CD4-positive, alpha-beta T cell (primary cell): Measurements from ENCODE around the gene DENND1A. TPM values are rescaled to one million over a fixed set of nuclear protein-coding genes. Genes with fewer than 3 reads are reported as not detected.

Source experiments
- ATAC-seq: fragments of 200-7000 bp; cut with Tn5 transposase; one replicate; pipeline ENCODE4 v1.10.0; 2022; ENCODE audit warnings: mild to moderate bottlenecking; ENCODE audit not compliant: poor library complexity
- CTCF ChIA-PET: fragments of 350-600 bp; sonication (Branson Sonifier 250); formaldehyde crosslinking; loops from one replicate; lab custom pipeline; 2021; ENCODE audit warnings: antibody characterized with exemption, inconsistent platforms; lab: Charles Lee
- POLR2A ChIA-PET: fragments of 350-600 bp; sonication (Branson Sonifier 250); formaldehyde crosslinking; loops from one replicate; lab custom pipeline; 2021; ENCODE audit warnings: antibody characterized with exemption, inconsistent platforms; lab: Charles Lee
- DNase-seq, 14 experiments: peaks; one replicate each; pipeline ENCODE4 v3.0.0-alpha.2; 2013 to 2020; ENCODE audit warnings: mixed read lengths in 2 of 14
- H3K27ac ChIP-seq, 2 donors: one replicate each; pipeline versions ENCODE4 v1.5.1 to v1.7.0; 2013; ENCODE audit warnings: low read length in 2 of 2, low read depth in 1 of 2, mild to moderate bottlenecking in 1 of 2
- H3K27me3 ChIP-seq, 2 experiments: 1 replicate in 1 of 2; 2 replicates in 1 of 2; pipeline versions ENCODE4 v1.6.1 to v1.7.0; 2013; ENCODE audit warnings: low read length in 2 of 2, control low read depth in 1 of 2, mild to moderate bottlenecking in 1 of 2, moderate library complexity in 1 of 2; ENCODE audit not compliant: insufficient read depth in 2 of 2, control insufficient read depth in 1 of 2
- H3K36me3 ChIP-seq: one replicate; pipeline ENCODE4 v1.6.1; 2013; ENCODE audit warnings: low read length, control low read depth; ENCODE audit not compliant: insufficient read depth
- H3K4me1 ChIP-seq: one replicate; pipeline ENCODE4 v1.6.1; 2013; ENCODE audit warnings: low read length, control low read depth; ENCODE audit not compliant: insufficient read depth
- H3K4me3 ChIP-seq: one replicate; pipeline ENCODE4 v1.5.1; 2013; ENCODE audit warnings: mild to moderate bottlenecking, low read length, moderate library complexity
- H3K9me3 ChIP-seq, 2 experiments: 1 replicate in 1 of 2; 2 replicates in 1 of 2; pipeline versions ENCODE4 v1.6.1 to v1.7.0; 2013; ENCODE audit warnings: low read length in 2 of 2, mild to moderate bottlenecking in 2 of 2, control low read depth in 1 of 2, moderate library complexity in 1 of 2; ENCODE audit not compliant: control insufficient read depth in 1 of 2, insufficient read depth in 1 of 2
- H3K27ac Mint-ChIP-seq: one replicate; pipeline ENCODE4 v1.8.0; 2020; ENCODE audit warnings: mixed read lengths
- H3K27me3 Mint-ChIP-seq: one replicate; pipeline ENCODE4 v1.8.0; 2021; ENCODE audit warnings: mixed read lengths
- H3K36me3 Mint-ChIP-seq: one replicate; pipeline ENCODE4 v1.8.0; 2021; ENCODE audit warnings: low read depth, mixed read lengths
- H3K4me1 Mint-ChIP-seq: one replicate; pipeline ENCODE4 v1.8.0; 2021; ENCODE audit warnings: low read depth, mixed read lengths
- H3K4me3 Mint-ChIP-seq: one replicate; pipeline ENCODE4 v1.8.0; 2020; ENCODE audit warnings: mild to moderate bottlenecking, mixed read lengths
- H3K9me3 Mint-ChIP-seq: one replicate; pipeline ENCODE4 v1.8.0; 2020; ENCODE audit warnings: mixed read lengths
- intact Hi-C, 2 experiments: fragments of 100-400 bp; cut with DNase I in 1 of 2; cut with micrococcal nuclease in 1 of 2; formaldehyde crosslinking; loops; one replicate each; pipeline versions ENCODE4 v1.15.1 to v1.9.0; 2023 to 2025; cut with DNase I, micrococcal nuclease
- total RNA-seq, 174 experiments: library from RNA in 2 of 174; stranded (reverse) in 2 of 174; gene quantifications; one replicate each; pipeline ENCODE4 v1.2.3 and lab custom pipeline; 2021 to 2026
- TF ChIP-seq, protein P1 (sequence below): fragments of 200-600 bp; IDR thresholded peaks from one replicate; pipeline ENCODE4 v1.8.0; 2022; ENCODE audit warnings: antibody characterized with exemption, mild to moderate bottlenecking

Gene DENND1A
- total RNA-seq, 2 experiments from 2014 or later = 20.0 to 20.6 TPM

DNA sequence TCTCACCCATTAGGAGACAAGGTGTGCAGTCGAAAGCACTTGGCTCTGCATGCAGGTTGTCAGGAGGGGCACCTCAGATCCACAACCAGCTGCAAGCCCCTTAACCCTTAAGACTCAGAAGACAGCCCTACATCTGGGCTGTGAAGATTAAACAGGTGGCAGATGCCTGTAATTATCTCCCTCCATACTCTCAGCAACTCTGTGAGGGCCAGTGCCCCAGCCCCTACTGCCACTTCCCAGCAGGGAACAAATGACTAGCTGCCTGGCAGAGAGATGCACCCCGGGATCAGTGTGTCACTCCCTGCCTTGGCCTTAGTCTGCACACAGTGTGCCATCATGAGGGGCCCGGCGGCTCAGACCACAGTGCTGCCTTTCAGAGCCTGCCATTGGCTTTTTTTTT, 532.0 kb downstream of the DENND1A start:
- no peak overlapping the region for H3K4me3 Mint-ChIP-seq
- Histone ChIP-seq H3K4me1 (no peaks in the 10 kb centered on the region), H3K27ac (no peak overlapping the region), H3K27me3 (no peaks in the 10 kb centered on the region), H3K9me3 (peaks cover 0 to 15% of the 10 kb centered on the region in 2 experiments), H3K4me3 (no peak overlapping the region), H3K36me3 (no peaks in the 10 kb centered on the region)
- H3K27me3 Mint-ChIP-seq = no peaks in the 10 kb centered on the region
- ATAC-seq = no peak
- H3K27ac Mint-ChIP-seq = no peak overlapping the region
- peaks cover 19% of the 10 kb centered on the region for H3K36me3 Mint-ChIP-seq
- intact Hi-C loops = no loop called here
- TF ChIP-seq, protein P1, sequence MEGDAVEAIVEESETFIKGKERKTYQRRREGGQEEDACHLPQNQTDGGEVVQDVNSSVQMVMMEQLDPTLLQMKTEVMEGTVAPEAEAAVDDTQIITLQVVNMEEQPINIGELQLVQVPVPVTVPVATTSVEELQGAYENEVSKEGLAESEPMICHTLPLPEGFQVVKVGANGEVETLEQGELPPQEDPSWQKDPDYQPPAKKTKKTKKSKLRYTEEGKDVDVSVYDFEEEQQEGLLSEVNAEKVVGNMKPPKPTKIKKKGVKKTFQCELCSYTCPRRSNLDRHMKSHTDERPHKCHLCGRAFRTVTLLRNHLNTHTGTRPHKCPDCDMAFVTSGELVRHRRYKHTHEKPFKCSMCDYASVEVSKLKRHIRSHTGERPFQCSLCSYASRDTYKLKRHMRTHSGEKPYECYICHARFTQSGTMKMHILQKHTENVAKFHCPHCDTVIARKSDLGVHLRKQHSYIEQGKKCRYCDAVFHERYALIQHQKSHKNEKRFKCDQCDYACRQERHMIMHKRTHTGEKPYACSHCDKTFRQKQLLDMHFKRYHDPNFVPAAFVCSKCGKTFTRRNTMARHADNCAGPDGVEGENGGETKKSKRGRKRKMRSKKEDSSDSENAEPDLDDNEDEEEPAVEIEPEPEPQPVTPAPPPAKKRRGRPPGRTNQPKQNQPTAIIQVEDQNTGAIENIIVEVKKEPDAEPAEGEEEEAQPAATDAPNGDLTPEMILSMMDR = no peak
- ChIA-PET CTCF (no interaction called here), POLR2A (no interaction called here)
- no peaks in the 10 kb centered on the region for H3K9me3 Mint-ChIP-seq
- DNase-seq = no peak
- H3K4me1 Mint-ChIP-seq = no peaks in the 10 kb centered on the region

DNA sequence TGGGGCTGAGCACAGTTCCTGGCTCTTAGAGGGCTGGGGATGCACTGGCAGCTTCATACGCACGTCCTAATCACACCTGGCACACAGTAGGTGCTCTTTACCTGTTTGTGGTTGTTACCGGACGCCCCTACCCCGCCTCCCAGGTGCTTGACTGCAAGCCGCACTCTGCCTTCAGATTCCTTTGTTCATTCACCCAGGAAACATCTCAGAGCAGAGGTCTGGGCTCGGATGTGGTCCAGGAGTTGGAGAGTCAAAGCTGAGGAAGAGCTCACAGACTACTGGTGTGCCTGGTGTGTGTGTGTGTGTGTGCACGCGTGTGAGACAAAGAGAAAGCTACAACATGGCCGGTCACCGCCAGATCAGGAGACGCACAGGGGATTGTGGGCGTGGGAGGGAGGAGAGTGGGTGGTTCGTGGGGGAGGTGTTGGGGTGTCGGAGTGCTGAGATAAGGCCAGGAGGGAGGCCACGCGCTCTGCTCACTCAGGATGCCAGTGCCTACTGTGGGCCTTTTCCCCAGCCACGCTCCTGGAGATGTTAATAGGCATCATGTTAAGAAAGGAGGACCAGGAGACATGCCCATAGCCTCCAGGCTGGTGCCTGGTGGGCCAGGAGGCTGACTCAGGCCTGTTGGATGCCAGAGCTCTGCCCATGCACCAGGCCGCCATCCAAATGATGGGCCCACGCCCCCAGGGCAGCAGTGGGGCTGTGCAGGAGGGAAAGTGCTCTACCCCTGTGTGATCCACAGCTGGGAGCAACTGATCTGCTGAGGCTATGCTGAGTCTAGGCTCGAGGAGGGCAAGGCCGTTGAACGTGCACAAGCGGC, 534.0 kb downstream of the DENND1A start:
- H3K9me3 ChIP-seq = peaks cover 0 to 15% of the 10 kb centered on the region in 2 experiments
- H3K27ac ChIP-seq = no peak overlapping the region
- no peak for ATAC-seq
- H3K4me1 ChIP-seq = no peaks in the 10 kb centered on the region
- POLR2A ChIA-PET = no interaction called here
- H3K4me1 Mint-ChIP-seq = no peaks in the 10 kb centered on the region
- H3K27ac Mint-ChIP-seq = no peak overlapping the region
- no peaks in the 10 kb centered on the region for H3K36me3 ChIP-seq
- H3K9me3 Mint-ChIP-seq = no peaks in the 10 kb centered on the region
- no peaks in the 10 kb centered on the region for H3K27me3 ChIP-seq
- intact Hi-C loops = no loop called here
- CTCF ChIA-PET = no interaction called here
- peaks cover 10% of the 10 kb centered on the region for H3K36me3 Mint-ChIP-seq
- no peak overlapping the region for H3K4me3 ChIP-seq
- DNase-seq = no peak
- TF ChIP-seq, protein P1 = no peak
- no peak overlapping the region for H3K4me3 Mint-ChIP-seq
- H3K27me3 Mint-ChIP-seq = no peaks in the 10 kb centered on the region

GRCh38 chr9:123395276-123395688, 534.6 kb downstream of the DENND1A start:
- Mint-ChIP-seq H3K9me3 (no peaks in the 10 kb centered on the region), H3K4me1 (no peaks in the 10 kb centered on the region), H3K36me3 (peaks cover 10% of the 10 kb centered on the region), H3K27ac (no peak overlapping the region), H3K27me3 (no peaks in the 10 kb centered on the region), H3K4me3 (no peak overlapping the region)
- POLR2A ChIA-PET = interaction anchor here (0.7 kb wide), 1 partner anchor 288 kb away, joined by 3 read pairs; no protein-coding TSS in a partner anchor
- TF ChIP-seq, protein P1 = no peak
- H3K9me3 ChIP-seq = peaks cover 0 to 15% of the 10 kb centered on the region in 2 experiments
- no peak overlapping the region for H3K27ac ChIP-seq
- no peaks in the 10 kb centered on the region for H3K27me3 ChIP-seq
- no peak for DNase-seq
- ATAC-seq = no peak
- intact Hi-C loops = no loop called here
- no peaks in the 10 kb centered on the region for H3K4me1 ChIP-seq
- no peak overlapping the region for H3K4me3 ChIP-seq
- CTCF ChIA-PET = no interaction called here
- H3K36me3 ChIP-seq = no peaks in the 10 kb centered on the region
